MV-4-11 (cell line): ENCODE results near the gene TMEFF2.

Source experiments
- DNase-seq: peaks from one replicate; lab custom pipeline; 2025; lab: John Stamatoyannopoulos, UW

The TMEFF2 gene, protein sequence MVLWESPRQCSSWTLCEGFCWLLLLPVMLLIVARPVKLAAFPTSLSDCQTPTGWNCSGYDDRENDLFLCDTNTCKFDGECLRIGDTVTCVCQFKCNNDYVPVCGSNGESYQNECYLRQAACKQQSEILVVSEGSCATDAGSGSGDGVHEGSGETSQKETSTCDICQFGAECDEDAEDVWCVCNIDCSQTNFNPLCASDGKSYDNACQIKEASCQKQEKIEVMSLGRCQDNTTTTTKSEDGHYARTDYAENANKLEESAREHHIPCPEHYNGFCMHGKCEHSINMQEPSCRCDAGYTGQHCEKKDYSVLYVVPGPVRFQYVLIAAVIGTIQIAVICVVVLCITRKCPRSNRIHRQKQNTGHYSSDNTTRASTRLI

DNA sequence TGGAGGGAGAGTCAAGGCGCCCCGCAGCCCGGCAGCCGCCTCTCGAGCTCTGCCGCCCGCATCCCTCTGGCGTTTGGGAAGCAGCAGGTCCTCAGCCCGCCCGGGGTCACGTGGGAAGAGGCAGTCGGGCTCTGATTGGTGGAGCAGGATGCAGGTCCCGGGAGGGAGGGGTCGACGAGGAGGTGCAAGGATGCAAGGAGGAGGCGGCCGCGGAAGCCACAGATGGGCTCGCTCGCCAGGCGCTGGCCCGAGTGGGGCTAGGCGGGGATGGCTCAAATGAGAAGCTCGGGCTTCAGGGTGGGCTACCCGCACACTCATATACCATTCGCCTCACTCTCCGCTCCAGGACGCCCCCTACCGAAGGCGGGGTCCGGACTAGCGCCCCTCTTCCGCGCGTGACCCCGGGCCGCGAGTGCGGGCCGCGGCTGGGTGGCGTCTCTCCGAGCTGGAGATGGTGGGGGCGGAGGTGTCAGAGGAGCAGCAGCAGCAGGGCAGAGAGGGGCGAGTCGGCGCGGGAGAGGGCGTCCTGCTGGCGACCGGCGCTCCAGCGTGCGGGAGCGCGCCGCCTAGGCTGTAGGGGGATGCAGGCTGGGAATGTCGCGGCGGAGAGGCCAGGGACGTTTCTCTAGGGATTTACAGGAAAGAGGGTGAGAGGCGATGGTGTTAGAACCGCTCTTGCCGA lies at the start of gene TMEFF2:
TMEFF2 (minus strand) TSS at position 68 of the 682 bp plus-strand sequence. CDS start 409 bp downstream, outside the sequence.
- no peak for DNase-seq

DNA sequence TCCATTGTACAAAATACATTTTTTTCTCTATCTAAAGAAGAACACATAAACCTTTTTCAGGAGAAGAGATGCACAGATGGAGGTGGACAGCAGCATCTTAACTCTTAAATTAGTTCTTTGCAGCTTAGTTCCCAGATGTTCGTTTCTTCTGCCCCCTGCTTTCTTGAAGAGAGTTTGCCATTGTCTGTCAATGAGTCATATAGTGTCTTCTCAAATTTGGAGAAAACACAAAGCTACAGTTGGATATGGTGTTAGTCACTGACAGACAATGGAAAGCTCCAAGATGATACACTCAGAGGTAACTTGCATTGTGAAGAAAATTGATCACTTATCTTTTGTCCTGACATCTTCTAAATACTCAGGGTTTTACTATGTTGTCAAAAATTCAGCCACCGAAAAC lies 48.8 kb upstream of the TMEFF2 start:
- peak; percentile 42 for DNase-seq

DNA sequence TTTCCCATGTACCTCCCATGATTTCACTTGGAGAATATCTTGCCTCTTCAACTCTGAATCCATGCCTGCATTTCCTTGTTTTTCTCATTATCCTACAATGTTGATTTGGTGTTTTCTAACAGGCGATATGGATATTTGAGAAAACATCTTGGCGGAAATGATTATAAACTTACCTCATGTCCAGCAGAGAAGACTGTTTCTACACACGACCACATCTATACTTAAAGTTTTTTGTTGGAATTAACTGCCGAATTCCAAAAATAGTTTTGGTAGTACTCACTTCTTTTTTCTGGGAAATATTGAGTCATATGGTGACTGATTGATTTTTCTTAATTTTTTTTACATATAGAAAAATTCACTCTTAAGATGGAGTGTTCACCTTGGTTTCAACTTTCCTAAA lies 41.4 kb upstream of the TMEFF2 start:
- DNase-seq = peak; percentile 85

DNA sequence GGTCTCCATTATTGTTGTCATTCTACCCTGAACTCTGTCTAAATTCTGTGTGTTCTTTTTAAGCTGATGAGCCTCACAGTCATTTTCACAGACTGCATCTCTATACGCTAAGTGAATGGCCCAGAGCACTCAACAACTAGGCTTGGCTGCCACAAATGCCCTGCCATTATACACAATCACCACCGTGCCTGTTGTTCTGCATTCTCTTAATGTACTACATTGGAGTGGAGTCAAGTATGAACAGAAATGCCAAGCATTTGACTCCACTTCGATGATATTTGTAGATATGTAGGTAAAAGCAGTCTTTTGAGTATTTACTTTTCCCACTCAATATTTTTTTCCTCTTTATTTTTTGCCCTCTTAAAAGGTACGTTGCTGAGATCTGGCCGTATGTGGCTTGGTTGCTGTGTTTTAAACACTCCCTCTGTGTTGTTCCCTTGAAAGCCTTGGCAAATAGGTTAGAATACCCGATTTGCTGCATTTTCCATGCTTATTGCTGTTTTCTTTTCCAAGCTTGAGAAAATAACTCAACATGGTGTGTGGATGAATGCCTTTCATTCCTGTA lies 36.2 kb upstream of the TMEFF2 start:
- no peak for DNase-seq

DNA sequence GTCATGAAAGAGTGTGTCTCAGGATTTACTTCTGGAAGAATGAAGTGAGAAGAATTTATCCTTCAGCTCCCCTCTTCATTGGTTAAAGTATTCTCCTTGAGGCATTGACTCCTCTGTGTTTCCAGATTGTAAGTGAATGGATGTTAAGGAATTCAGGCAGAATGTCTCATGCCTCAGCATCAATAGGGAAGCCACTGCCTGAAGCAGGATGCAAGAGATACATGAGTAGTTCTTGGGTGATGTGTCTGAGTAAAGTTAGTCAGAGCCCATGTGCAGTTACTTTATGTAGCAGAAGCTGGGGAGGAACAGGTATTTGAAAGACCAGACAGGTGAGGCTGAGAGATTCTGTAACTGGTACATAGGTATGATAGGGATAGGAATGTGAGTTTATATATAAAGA lies 34.0 kb upstream of the TMEFF2 start:
- no peak for DNase-seq

DNA sequence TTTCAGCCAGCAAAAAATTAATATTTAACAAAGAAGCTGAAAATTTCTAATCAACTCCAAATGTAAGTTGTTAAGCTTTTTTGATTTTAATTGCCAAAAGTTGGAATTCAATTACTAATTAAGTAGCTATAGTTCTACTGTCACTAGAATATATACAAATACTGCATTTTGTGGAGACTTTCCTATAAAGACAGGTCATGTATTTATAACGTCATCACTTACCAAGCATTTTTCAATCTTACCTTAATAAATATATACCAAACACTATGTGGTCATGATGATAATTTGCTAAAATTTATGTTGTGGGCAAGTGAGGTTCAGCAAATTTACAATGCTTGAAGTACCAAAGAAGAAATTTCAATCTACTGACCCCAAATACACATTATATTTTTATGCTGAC lies 24.2 kb upstream of the TMEFF2 start:
- no peak for DNase-seq

DNA sequence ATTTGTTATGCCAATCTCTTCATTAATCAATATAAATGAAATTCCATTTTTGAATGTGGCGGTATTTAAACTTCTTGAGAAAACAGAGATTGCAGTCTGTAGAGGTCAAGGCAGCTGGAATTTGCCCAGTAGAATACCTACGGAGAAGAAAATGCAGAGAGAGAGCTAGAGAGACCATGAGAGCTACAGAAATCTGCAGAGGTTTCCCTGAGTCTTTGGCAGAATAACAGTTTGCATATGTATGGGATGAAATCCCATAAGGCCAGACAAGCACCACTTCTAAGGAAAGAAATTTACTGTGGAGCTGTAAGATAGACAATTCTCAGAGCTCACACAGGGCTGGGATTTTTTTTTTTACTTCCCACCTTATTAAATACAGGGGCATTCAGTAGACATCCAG lies 23.6 kb upstream of the TMEFF2 start:
- no peak for DNase-seq

DNA sequence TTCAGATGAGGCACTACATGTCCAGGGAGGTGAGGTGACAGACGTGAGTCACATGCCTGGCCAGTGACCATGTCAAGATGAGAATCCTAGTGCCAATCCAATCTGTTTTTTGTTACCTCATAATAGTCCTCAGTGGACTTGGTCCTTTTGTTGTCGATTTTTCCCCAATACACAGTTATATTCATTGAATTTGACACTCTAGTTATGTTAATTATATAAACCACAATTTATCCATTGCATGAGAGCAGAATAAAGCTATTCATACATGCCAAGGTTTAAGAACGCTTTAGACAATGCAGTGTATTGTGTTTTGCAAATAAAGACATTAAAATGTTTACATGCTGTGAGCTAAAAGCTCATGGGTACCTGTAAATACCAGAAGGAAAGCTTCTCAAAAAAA lies 21.6 kb upstream of the TMEFF2 start:
- no peak for DNase-seq

DNA sequence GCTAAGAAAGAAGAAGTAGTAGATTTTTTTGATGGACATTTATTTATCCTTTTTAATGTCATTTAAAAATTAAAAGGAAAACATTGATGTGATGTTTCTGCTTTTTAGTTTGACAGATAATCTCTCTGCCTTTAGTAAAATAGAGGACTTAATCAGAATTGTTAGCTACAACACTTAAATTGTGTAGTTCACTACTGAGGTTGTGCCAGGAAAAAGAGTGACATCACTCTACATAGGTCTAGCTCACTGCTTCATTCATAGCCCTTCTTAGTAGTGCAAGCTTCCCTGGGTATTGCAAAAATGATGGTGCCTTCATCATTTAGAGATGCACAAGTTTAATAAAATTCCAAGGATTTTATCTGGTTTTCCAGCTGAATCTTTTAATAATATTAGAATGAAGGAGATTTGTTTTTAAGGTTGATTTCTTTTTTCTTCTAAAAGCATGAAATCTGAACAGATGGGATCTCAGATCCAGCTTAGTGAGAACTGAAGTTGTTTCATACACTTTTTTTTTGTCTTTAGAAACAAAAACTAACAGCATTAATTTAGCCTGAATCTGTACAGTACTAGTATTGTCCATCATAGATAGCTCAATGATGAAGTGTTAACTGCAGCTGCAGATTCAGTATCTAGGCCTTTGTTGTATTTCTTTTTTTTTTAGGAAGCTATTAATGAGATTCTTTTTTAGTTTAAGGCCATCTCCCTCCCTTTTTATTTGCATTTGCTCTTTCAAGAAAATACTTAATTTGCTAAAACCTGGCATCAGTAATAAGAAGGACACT lies 20.6 kb upstream of the TMEFF2 start:
- no peak for DNase-seq

DNA sequence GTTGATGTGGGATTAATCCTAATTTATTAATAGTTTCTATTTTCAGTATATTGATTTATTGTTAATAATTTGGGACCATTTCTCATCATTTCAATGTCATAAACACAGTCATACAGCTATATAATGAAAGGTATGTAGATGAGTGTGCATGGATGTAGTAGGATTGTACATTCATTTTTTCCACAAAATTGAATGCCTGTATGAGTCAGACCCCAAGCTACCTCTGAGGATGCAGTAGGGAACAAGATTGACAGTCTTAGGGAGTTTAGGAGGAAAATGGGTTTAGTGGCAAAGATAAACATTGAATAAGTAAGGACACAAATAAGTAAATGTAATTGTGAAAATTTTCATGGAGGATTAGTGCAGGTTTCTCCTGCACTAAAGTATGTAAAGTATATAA lies 14.1 kb upstream of the TMEFF2 start:
- DNase-seq = no peak

DNA sequence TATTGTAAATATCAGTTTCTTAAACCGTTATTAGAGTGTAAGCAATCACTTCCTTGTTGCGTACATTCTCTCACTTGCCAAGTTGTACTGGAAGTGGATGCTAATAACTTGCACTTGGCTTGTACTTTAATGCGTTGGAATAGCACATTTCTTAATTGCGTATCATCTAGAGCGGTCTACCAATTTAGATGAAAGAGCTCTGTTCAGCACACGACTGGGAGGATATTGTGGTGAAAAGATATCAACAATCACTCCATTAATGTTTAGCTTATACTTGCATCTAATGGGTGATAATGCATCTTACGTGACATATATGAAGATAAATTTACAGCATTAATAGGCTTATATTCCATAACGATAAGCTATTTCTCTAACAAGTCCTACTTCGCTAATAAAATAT lies 11.7 kb upstream of the TMEFF2 start:
- no peak for DNase-seq

DNA sequence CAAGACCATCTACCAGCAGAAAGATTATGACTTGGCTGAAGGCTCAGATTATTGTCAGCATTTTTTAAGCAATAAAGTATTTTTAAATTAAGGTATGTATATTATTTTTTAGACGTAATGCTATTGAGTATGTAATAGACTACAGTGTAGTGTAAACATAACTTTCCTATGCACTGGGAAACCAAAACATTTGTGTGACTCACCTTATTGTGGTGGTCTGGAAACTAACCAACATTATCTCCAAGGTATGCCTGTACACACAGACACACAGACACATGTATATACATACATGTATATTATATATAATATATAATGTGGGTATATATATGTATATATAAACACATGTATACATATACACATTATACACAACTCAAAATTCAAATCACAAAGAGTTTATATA lies 9.1 kb upstream of the TMEFF2 start:
- DNase-seq = no peak

DNA sequence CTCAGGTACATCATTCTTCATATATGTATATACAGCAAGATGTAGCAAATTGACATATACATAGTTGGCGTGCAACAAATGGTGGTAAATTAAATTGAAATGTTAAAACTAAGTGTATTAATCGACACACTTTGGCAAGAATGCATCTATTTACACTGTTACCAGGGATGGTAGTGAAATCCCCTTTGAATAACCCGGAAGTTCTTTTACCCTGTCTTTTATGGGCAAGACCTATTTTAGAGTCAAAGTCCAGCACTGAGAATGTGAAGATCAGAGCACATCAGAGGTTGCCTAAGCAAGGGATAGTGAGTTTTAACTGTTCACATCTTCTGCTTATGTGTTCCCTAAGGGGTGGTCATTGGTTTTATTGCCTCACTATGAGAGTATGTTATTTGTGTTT lies 7.6 kb upstream of the TMEFF2 start:
- no peak for DNase-seq

DNA sequence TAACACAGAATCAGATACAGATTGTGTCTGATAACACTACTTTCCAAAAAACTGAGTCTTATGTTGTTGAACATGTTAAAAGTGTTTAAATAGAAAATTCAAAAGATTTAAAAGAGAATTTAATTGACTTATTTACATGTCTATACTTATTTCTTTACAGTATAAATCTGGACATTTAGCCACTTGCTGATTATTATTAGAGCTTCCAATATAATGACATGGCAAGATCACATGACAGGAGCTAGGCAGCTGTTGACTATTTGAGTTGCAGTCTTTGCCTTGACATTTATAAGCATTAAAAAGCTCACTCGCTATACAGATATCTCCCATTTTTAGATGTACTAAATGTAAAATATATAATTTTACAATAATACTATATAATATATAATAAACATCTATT lies 6.4 kb upstream of the TMEFF2 start:
- DNase-seq = no peak

DNA sequence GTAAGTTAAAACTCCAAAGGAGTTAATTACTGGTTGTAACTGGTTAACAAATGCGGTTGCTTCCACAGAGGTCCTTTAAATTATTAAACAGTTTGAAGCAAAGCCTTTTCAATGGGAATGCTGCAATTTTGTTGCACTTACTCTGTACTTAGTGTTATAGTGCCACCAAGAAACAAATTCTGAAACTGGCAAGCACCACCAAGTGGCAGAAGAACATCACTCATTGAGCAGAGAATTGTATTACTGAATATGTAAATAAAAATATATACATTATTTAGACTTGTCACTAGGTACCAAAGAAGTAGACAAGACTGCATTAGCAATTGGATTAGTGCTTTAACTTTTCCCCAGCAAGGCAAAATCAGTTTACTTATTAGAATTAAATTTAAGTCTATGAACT lies 2.6 kb upstream of the TMEFF2 start:
- DNase-seq = no peak

DNA sequence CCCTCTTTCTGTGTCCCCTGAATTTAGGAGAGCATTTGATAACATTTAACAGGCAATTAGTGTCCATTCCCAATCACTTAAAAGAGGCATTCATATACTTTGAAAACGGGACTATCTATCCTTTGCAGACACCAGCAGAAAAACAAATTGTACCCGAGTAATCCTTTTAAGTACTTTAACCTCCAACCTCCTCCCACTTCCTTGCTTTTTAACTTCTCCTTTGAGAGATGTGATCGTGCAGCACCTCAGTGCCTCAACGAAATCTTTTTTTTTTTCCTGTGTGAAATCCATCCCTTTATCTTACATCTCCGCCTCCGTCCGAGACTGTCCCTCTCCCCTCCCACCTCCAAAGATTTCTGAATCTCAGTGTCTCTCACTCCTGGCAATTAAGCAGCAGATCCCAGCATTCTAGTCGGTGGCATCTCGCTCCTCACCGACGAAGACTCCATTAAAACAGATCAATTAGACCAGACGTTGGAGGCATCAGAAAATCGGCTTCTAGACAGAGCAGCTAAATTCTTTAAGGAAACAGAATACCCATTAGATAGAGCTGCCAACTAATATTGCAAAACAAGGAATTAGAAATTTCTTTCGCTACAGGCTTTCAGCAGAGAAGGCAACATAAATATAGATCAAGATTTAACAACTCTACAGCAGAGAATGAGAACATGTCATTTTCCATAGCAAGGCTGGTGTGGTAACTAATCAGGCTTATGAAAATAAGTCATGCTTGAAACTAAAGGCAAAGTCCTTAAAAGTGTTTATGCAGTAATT lies 1.9 kb upstream of the TMEFF2 start:
- peak; percentile 20 for DNase-seq

DNA sequence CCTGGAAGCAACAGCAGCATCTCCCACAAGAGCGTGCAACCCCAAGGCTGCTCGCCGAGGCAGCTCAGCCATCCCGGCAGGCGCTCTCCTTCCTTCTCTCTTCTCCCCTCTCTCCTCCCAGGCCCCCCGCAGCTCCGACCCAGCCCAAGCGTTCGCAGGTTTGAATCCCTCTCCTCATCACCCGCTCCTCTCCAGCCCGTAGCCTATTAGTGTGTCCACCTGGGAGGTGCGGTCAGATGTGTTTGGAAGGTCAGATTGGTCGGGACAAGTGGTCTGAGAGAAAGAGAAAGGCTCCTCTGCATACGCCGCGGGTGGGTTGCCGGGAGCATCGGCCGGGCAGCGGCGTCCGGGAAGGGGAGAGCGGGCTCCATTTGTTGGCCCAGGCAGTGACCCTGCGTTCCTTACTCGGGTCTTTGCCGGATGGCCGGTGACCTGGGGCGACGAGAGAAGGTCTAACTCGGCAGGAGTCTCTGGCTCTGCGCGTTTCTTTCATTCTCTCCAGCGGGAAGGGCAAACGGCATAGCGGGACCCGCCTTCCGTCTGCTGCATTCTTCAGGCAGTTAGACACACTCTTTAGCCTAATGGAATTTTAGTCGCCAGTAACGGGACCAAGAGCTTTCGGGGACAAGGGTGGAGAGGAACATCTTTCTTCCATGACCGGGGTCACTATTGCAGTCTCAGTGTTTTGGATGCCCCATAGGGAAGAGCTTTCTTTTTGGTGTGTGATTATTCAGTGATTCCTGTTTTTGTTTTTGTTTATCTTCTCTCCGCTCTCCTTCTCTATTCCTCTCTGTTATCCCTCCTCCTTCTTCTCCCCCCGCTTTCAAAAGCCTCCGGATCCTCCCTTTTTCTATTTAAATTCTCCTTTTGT lies 1.1 kb upstream of the TMEFF2 start:
- no peak for DNase-seq

DNA sequence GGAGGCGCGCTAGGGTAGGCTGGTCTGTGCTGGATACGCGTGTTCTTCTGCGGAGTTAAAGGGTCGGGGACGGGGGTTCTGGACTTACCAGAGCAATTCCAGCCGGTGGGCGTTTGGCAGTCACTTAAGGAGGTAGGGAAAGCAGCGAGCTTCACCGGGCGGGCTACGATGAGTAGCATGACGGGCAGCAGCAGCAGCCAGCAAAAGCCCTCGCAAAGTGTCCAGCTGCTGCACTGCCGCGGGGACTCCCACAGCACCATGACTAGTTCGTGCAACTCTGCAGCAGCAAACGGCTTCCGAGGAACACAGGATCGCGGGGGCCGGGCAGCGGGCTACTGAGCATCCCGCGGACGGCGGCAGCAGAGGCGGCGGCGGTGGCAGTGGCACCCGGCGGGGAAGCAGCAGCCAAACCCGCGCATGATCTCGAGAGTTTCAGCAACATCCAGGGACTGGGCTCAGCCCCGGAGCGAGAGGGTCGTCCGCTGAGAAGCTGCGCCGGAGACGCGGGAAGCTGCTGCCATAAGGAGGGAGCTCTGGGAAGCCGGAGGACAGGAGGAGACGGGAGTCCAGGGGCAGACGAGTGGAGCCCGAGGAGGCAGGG lies 368 bp downstream of the TMEFF2 start:
- DNase-seq = no peak

DNA sequence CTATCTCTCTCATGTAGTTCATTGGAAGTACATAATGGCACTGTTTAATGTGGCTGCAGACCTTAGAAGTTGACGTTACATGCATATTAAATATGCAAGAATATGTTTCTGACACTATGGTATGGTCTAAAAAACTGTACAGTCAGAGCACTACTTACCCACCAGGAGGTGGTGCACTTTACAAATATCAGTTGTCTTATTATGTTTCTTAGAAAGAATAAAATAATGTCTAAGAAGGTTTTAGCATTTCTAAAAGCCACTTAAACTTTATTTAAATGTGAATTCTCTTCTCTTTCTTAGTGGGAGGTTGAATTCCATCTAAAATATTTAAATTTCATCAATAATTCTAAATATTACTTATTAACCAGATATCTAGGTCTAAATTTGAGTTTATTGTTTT lies 4.3 kb downstream of the TMEFF2 start:
- DNase-seq = peak; percentile 23

DNA sequence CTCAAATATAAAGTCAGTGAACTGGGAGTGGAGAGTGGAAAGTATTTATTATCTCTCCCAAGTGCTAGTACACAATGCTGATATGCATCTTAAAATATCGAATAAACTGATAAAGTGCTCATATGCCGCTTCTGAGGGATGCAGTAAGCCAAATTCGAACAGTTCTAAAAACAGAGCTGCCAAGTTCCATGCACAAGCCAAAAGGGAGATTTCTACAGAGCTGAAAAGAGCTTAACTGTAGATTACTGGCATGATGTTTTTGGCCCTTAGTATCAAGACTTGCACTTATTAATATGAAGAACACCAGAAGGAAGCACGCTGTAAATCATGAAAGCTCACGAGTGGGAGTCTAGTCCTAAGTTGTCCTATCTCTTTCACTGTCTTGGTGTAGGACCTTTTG lies 7.9 kb downstream of the TMEFF2 start:
- DNase-seq = no peak
